ENCODE data around the gene CD55.

The CD55 gene

DNA sequence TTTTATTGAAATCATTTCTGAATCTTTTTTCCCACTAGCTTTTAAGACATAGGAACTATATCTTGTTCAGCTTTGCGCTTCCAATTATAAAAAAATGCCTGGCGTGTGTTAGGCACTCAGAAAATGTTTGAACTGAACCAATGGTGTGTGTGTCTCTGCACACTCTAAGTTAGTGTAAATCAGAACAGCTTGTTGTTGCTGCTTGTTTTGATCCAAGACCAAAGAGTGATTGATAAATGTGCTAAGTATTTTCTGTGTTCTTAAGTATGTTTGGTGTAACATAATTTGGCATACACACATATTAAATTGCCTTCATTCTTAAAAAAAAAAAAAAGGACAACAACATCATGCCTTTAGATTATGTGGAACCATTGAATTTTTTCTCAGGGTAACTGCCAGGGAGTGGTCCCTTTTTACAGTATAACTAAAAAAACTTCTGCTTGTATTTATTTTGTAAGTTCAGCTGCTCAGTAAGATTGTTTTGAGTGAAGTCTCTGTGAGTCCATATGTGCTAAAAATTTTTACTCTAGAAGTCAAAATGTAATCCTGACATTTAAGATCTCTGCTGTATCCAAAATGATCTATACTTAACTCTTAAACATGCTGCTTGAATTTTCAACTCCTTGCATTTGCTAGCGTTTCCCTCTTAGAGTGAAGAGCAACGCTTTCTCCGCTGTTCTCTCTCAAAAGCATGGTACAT, 8.7 kb downstream of the CD55 start:
- ChIA-PET POLR2A (interaction anchor here (0.9 kb wide), 1 partner anchor 9 kb away, joined by 5 read pairs; the partner anchor contains the start of gene CD55), CTCF (interaction anchor here (0.7 kb wide), 1 partner anchor 13 kb away, joined by 3 read pairs; no protein-coding TSS in a partner anchor)
- H3K4me3 ChIP-seq (ENCODE audit: low read depth, low read length), result no peak overlapping the region
- TF ChIP-seq, protein P1, sequence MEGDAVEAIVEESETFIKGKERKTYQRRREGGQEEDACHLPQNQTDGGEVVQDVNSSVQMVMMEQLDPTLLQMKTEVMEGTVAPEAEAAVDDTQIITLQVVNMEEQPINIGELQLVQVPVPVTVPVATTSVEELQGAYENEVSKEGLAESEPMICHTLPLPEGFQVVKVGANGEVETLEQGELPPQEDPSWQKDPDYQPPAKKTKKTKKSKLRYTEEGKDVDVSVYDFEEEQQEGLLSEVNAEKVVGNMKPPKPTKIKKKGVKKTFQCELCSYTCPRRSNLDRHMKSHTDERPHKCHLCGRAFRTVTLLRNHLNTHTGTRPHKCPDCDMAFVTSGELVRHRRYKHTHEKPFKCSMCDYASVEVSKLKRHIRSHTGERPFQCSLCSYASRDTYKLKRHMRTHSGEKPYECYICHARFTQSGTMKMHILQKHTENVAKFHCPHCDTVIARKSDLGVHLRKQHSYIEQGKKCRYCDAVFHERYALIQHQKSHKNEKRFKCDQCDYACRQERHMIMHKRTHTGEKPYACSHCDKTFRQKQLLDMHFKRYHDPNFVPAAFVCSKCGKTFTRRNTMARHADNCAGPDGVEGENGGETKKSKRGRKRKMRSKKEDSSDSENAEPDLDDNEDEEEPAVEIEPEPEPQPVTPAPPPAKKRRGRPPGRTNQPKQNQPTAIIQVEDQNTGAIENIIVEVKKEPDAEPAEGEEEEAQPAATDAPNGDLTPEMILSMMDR (IDR thresholded peaks at IDR 0.05; ENCODE audit: insufficient read depth, low read length, missing control alignments), result no peak
- no peak for DNase-seq (ENCODE audit: low read depth, low spot score)

DNA sequence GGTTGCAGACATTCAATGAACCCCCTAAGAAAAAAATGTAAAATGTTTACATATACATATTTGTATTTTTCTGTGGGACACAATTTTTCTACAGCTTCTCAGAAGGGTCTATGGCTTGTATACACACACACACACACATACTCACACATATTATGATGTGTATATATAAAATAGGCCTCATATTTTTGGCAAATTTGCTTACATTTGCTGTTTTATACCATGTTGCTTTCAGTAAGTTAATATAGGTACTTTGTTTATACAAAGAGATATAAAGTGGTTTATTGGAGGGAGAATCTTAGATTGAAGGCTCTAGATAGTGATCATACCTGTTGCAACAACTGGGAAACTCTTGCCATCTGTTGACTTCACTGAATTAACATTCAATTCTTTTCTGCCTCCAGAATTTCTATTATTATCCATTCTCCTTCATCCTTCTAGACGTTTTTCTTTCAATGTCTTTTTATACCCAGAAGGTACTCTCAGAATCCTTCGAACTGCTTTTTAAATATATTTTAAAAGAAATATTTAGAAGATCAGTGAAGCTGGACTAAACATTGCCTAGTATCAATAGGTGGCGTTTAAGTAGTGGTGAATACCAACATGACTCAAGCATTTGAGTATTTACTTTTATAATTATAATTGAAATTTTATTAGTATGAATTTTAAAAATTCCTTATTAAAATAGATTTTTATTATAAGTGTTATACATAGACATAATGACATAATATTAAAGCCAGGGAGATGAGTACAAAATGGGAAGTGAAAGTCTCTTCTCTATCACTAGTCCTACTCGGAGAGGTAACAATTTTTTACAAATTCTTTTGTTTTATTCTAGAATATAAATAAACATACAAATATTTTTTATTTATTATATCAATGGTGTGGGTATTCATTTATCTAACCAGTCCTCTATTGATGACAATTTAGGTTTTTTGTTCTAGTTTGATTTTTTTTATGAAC, 10.2 kb downstream of the CD55 start:
- TF ChIP-seq, protein P1 (IDR thresholded peaks at IDR 0.05; ENCODE audit: insufficient read depth, low read length, missing control alignments), result no peak
- no peak overlapping the region for H3K4me3 ChIP-seq (ENCODE audit: low read depth, low read length)
- CTCF ChIA-PET, result interaction anchor here (0.9 kb wide), 1 partner anchor 38 kb away, joined by 3 read pairs; no protein-coding TSS in a partner anchor
- POLR2A ChIA-PET, result no interaction called here
- no peak for DNase-seq (ENCODE audit: low read depth, low spot score)

- TF ChIP-seq, protein P1 (IDR thresholded peaks at IDR 0.05; ENCODE audit: insufficient read depth, low read length, missing control alignments), result no peak
- H3K4me3 ChIP-seq (ENCODE audit: low read depth, low read length), result no peak overlapping the region
- CTCF ChIA-PET, result no interaction called here
- DNase-seq (ENCODE audit: low read depth, low spot score), result no peak
- POLR2A ChIA-PET, result no interaction called here
Observed at GRCh38 chr1:207333009-207333600, 11.6 kb downstream of the CD55 start.

- TF ChIP-seq, protein P1 (IDR thresholded peaks at IDR 0.05; ENCODE audit: insufficient read depth, low read length, missing control alignments), result no peak
- DNase-seq (ENCODE audit: low read depth, low spot score), result no peak
- H3K4me3 ChIP-seq (ENCODE audit: low read depth, low read length), result no peak overlapping the region
- POLR2A ChIA-PET, result no interaction called here
- CTCF ChIA-PET, result interaction anchor here (0.9 kb wide), 1 partner anchor 11 kb away, joined by 3 read pairs; the partner anchor contains the start of gene CD55
Observed at GRCh38 chr1:207333620-207334019, 12.1 kb downstream of the CD55 start.

DNA sequence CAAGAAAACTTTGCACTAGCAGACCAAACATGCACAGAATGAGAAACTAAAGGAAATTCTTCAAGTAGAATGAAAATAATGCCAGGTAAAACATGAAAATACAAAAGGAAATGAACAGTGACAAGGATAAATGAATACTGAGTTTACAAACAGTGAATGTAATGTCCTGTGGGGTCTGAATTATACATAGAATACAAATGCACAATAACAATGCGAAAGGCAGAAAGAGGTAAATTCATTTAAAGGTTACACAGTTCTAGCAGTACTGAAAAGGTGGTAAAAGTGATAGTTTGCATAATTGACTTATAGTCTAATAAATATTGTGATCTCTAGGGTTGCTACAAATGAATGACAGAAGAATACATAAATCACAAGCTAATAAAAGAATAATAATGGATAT, 12.9 kb downstream of the CD55 start:
- CTCF ChIA-PET, result interaction anchor here (0.9 to 1.6 kb wide), 2 partner anchors 12 to 250 kb away, joined by 3 read pairs; partner anchors contain the start of gene CD55
- POLR2A ChIA-PET, result no interaction called here
- H3K4me3 ChIP-seq (ENCODE audit: low read depth, low read length), result no peak overlapping the region
- TF ChIP-seq, protein P1 (IDR thresholded peaks at IDR 0.05; ENCODE audit: insufficient read depth, low read length, missing control alignments), result no peak
- DNase-seq (ENCODE audit: low read depth, low spot score), result no peak

Measured in AG04449 (cell line).